Measurements from ENCODE around the gene GALK2. TPM values are rescaled to one million over a fixed set of nuclear protein-coding genes. Genes with fewer than 3 reads are reported as not detected.

GALK2 gene
- total and polyA plus RNA-seq, 2 of the 8 experiments (the other 6 are each of a cell fraction or from before 2014, with no cell fraction given), result 8.7 to 16.1 TPM

GRCh38 chr15:49366496-49366895 is 196.4 kb downstream of the GALK2 start:
- DNase-seq (ENCODE audit: low read depth in 1 of 2, low spot score in 2 of 2), result no peak
- no peak for TF ChIP-seq SIRT6 (IDR thresholded peaks at IDR 0.05; ENCODE audit: low read length)
- TF ChIP-seq KDM4A (IDR thresholded peaks at IDR 0.05; ENCODE audit: low read depth, low read length, severe bottlenecking), result no peak
- no peak for TF ChIP-seq POLR2AphosphoS5 (IDR thresholded peaks at IDR 0.05; ENCODE audit: low read depth, low read length)
- TF ChIP-seq CTBP2 (IDR thresholded peaks at IDR 0.05; ENCODE audit: borderline replicate concordance, insufficient read depth, insufficient read length, low read length), result no peak
- TF ChIP-seq GABPA (IDR thresholded peaks at IDR 0.05; ENCODE audit: borderline replicate concordance, insufficient read depth, low read length), result no peak
- TF ChIP-seq TBP (IDR thresholded peaks at IDR 0.05; ENCODE audit: low read depth, low read length), result no peak
- TF ChIP-seq NRF1 (IDR thresholded peaks at IDR 0.05; ENCODE audit: low read depth, low read length), result no peak
- no peak for TF ChIP-seq BRCA1 (IDR thresholded peaks at IDR 0.05; ENCODE audit: low read depth, low read length)
- no peak for TF ChIP-seq MAFK (IDR thresholded peaks at IDR 0.05; ENCODE audit: low read depth, low read length)
- no peak for TF ChIP-seq RNF2 (IDR thresholded peaks at IDR 0.05; ENCODE audit: borderline replicate concordance, low read depth, low read length, missing control alignments, poor library complexity, severe bottlenecking)
- TF ChIP-seq MAX (IDR thresholded peaks at IDR 0.05), result no peak
- TF ChIP-seq EZH2 (IDR thresholded peaks at IDR 0.05; ENCODE audit: low read depth, low read length, severe bottlenecking), result no peak
- no peak for TF ChIP-seq SIN3A (conservative IDR thresholded peaks at IDR 0.05 in 1 of 2, IDR thresholded peaks at IDR 0.05 in 1 of 2; ENCODE audit: low read depth in 1 of 2, low read length in 2 of 2)
- no peak for TF ChIP-seq SP4 (IDR thresholded peaks at IDR 0.05; ENCODE audit: low read length)

More at GRCh38 chr15:49366496-49366895, 196.4 kb downstream of the GALK2 start:
- Histone ChIP-seq H3K23me2 (ENCODE audit: low read depth, low read length) (no peaks in the 10 kb centered on the region), H3K4me3 (ENCODE audit: extremely low read depth in 1 of 4, insufficient read depth in 2 of 4, low read depth in 3 of 4, low read length in 4 of 4) (no peak overlapping the region), H2BK12ac (ENCODE audit: low read depth, low read length) (no peak overlapping the region), H3K79me1 (ENCODE audit: low read depth, low read length) (no peaks in the 10 kb centered on the region), H2AFZ (ENCODE audit: low read length) (no peak overlapping the region), H3K27me3 (replicated peaks in 1 of 4; ENCODE audit: control insufficient read depth in 3 of 4, extremely low read depth in 1 of 4, insufficient read depth in 3 of 4, low read length in 3 of 4) (no peaks in the 10 kb centered on the region), H3K36me3 (ENCODE audit: control insufficient read depth in 2 of 4, insufficient read depth in 4 of 4, low read length in 3 of 4) (no peaks in the 10 kb centered on the region), H4K8ac (ENCODE audit: extremely low read depth, insufficient read depth, low read length) (no peak overlapping the region), H4K91ac (replicated peaks; ENCODE audit: insufficient read length, low read length) (no peak overlapping the region), H3K4me1 (replicated peaks in 1 of 4; ENCODE audit: control insufficient read depth in 3 of 4, insufficient read depth in 4 of 4, low read length in 3 of 4) (no peaks in the 10 kb centered on the region), H3K27ac (ENCODE audit: low read depth, low read length) (no peak overlapping the region), H3K23ac (ENCODE audit: insufficient read length) (no peak overlapping the region), H3K9ac (replicated peaks in 1 of 4; ENCODE audit: extremely low read depth in 1 of 4, low read depth in 3 of 4, low read length in 3 of 4) (no peak overlapping the region), H2BK120ac (replicated peaks; ENCODE audit: low read depth, low read length) (no peak overlapping the region), H2AK5ac (ENCODE audit: low read depth, low read length) (no peak overlapping the region), H3K4ac (replicated peaks; ENCODE audit: insufficient read length, low read depth, low read length) (no peak overlapping the region), H3K9me3 (ENCODE audit: insufficient read depth in 2 of 2, low read depth in 1 of 2, low read length in 1 of 2) (no peaks in the 10 kb centered on the region), H3K4me2 (ENCODE audit: insufficient read depth in 1 of 2, low read depth in 2 of 2, low read length in 2 of 2) (no peak overlapping the region), H4K20me1 (replicated peaks in 1 of 2; ENCODE audit: control insufficient read depth in 1 of 2, insufficient read depth in 2 of 2, low read length in 2 of 2) (no peaks in the 10 kb centered on the region), H4K5ac (ENCODE audit: insufficient read length, low read depth, low read length) (no peak overlapping the region), H3K14ac (ENCODE audit: insufficient read length) (no peak overlapping the region), H3K18ac (ENCODE audit: extremely low read depth, low read length) (no peak overlapping the region), H3K79me2 (ENCODE audit: control insufficient read depth in 1 of 2, insufficient read depth in 2 of 2, low read length in 2 of 2) (no peaks in the 10 kb centered on the region), H3K56ac (replicated peaks; ENCODE audit: insufficient read length, low read depth, low read length) (no peak overlapping the region), H2BK20ac (ENCODE audit: low read length) (no peak overlapping the region), H2BK5ac (ENCODE audit: low read depth, low read length) (no peak overlapping the region), H2BK15ac (ENCODE audit: low read length) (no peak overlapping the region)
- WGBS, 2 experiments (ENCODE audit: extremely low coverage in 1 of 2, insufficient coverage in 1 of 2, insufficient read length in 1 of 2, insufficient replicate concordance in 2 of 2, low coverage in 1 of 2, low lambda C conversion rate in 2 of 2, missing lambda C conversion rate in 1 of 2), result 96% methylated on average over 17 of the region's 22 CpGs; no CpG with 5 or more reads in 1 of the 2 experiments
- POLR2A ChIA-PET (ENCODE audit: partially characterized antibody), result no interaction called here
- CTCF ChIA-PET (ENCODE audit: partially characterized antibody), result interaction anchor here (1.0 kb wide), 1 partner anchor 57 kb away, joined by 5 read pairs; the partner anchor contains the start of gene FGF7
- no peak for FAIRE-seq

All from H1 (cell line).